GM18508 (cell line): ENCODE results near the gene SEMA3B.
"Not testable (repeated sequence)": the region's sequence is repeated elsewhere in the genome, so short reads cannot be mapped to it uniquely, and the experiment has no call there.

ENCODE experiments used
- ATAC-seq: cut with Tn5 transposase; IDR thresholded peaks from one replicate; pipeline ENCODE4 v1.9.1; 2021; ENCODE audit warnings: moderate number of reproducible peaks; ENCODE audit not compliant: insufficient read depth, unreplicated experiment

Gene SEMA3B

DNA sequence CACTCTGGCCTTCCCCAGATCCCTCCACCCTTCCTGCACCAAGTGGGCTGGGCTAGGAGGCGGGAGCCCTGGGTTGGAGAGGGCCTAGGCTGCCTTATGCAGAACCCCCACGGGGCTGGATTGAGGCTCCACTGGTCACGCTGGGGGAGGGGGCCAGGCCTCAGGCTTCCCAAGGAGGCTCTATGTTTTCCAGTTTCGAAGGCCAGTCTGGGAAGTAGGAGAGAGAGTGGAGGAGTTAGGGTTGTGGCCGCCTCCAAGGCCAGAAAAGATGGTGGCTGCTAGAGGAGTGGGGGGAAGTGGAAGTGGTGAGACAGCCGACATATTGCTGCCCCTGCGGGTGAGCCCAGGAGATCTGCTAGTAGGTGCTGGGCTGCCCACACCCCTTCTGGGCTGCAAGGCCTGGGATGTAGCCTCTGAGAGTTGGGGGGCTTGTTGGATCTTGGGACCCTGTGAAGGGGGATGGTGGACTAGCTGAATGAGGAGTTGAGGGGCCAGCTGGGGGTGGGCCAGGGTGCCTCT lies 31.8 kb upstream of the SEMA3B start:
- no peak for ATAC-seq

DNA sequence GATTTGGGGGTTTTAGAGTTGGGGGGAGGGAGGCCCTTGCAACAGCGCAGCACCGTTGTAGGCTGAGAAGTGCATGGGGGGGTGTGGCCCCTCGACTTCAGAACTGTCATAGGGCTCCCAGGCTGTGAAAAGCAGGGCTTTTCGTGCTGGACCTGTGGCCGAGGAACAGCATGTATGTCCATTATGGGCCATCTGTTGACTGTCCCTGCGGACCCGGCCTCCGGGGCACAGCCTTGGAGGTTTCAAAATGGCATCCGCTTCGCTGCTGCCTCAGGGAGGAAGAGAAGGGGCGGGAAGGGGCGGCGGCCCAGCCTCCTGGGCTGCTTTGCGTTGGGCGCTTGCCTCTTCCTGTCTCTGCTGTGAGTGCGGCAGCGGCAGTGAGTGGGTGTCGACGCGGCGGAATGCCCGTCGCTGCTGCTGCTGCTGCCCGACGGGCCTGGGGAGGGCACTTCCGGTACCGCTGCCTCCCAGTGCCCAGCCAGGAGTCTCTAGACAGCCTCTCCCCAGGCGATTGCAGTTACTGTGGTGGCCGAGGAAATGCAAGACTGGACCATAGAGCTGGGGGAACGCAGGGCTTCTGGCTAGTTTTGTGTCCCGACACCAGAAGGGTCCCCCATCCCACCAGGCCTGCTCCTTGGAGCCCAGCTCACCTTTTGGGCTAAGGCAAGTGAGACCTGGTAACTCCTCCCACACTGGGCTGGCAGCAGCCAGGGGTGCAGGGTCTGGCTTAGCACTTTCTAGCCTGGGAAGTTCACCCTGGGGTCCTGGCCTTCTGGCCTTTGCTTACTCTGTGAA lies 31.0 kb upstream of the SEMA3B start:
- no peak for ATAC-seq

DNA sequence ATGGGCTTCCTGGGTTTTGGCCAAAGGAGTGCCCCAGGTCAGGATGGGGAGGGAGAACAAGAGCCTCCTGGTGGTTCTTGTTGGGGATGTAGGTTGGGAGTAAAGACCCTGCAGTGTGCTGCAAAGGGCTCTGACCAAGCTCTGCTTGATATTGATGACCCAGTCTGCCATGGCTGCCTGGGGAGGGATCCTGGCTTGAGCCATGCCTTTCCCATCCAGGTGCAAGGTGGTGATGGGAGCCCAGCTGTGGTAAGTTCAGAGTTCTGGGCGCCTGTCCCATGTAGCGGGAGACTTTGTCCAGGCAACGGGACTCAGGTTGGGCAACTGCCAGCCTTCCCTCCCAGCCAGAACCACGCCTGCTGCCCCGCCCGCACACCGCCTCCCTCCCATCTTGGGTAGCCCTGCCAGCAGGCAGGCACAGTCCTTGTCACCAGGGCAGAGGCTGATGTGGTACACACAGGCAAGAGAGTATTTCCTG lies 30.4 kb upstream of the SEMA3B start:
- no peak for ATAC-seq

DNA sequence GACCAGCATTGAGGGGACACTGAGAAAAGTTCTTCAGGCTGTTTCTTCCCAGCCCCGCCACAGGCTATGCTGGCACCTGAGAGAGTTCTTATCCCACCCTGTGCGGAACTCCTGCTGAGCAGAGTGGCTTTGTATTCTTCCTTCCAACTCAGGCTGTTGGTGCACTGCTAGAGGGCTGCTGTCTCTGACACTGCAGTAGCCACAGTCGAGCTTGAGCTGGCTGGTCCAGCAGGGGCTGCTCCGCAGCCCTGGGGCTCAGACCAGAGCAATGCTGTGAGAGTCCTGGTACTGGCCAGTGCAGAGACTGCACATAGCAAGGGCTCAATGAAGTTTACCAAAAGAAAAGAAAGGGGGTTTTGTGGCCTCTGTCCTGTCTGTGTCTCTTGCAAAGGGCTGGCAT lies 29.3 kb upstream of the SEMA3B start:
- no peak for ATAC-seq

DNA sequence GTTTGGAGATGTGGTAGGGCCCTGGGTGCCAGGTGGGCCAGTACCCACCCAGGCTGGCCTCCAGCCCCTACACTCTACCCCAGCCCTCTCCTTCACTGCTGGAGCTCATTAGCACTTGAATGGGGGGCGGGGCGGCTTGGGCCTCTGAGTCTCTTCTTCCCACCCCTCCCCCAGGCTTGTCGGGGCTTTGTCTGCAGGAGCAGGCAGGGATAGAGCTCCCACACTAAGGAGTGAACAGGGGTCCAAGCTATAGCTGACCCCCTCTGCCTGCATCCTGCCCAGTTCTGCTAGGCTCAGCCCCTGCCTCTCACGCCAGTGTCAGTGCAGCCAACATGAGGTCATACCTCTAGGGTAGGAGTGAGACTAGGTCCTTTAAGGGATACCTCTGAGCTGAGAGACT lies 27.8 kb upstream of the SEMA3B start:
- ATAC-seq = no peak

DNA sequence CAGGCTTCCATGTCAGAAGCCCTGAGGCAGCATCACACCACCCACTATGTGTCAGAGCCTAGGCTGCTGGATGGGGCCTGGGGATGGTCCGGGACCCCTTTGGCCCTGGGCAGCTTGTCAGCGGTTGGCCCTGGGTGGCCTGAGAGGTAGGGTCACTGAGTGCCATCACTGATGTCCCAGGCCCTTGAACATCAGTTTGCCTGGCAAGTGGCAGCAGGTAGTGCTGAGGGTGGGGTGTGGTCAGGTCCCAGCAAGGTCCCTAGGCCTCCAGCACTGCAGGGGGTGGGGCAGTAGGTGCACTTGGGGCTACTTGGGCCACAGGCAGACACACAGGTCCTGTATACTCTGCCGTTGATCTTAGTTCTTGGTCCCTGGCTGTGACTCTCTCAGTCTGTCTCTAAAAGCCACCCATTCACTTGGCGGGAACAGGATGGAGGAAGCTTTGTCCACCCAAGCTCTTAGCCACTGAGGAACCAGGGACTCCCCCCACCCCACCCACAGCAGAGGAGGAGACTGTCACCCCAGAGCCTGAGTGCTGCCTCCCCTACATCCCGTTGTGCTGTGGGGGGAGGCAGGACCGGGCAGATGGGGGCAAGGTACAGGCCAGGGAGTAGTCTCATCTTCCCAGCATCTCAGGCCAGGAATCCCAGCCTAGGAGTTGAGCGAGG lies 27.1 kb upstream of the SEMA3B start:
- no peak for ATAC-seq

DNA sequence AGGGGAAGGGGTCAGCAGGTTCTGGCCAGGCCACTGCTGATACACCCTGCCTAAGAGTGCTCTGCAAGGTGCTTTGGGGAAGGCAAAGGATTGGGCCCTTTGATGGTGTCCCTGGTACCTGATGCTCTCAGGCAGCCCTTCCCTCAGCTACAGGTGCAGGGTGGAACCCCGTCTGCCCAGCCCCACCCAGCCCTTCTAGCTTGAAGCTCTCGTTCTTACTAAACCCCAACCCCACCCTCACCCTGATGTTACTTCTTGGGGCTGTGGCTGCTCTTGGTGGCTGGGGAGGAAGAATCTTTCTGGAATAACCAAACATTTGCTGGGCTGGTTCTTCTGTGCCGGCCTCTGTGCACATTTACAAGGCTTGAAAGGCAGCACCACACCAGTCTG lies 26.6 kb upstream of the SEMA3B start:
- no peak for ATAC-seq

DNA sequence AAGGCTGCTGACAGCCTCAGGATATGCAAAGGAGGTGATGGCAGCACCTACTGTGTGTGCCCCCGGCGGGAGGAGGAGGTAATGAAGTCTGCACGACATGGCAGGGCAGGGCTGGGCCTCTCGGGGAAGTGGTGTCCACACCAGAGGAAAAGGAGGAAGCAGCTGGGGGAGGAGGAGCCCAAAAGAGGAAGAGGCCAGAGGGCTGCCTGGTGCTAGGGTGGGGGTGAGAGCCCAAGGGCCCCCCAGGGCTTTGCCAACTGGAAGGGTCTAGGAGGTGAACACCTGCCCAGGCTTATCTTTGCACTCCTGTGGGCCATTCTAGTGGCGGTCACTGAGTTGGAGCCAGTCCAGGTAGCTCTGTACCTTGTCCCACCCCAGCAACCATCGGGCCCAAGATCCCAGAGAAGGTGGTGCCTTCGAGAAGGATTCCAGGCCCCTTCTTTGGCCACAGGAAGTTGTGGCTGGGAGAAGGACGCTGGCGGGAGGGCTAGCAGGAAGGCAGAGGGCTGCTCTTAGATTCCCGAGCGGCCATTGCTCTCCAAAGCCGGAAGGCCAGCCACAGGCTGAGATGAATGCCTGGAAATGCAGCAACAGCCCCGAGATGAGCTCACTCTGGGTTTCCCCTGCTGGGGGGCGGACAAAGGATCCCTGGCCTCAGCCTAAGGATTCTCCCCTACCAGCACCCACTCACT lies 25.9 kb upstream of the SEMA3B start:
- ATAC-seq = no peak

DNA sequence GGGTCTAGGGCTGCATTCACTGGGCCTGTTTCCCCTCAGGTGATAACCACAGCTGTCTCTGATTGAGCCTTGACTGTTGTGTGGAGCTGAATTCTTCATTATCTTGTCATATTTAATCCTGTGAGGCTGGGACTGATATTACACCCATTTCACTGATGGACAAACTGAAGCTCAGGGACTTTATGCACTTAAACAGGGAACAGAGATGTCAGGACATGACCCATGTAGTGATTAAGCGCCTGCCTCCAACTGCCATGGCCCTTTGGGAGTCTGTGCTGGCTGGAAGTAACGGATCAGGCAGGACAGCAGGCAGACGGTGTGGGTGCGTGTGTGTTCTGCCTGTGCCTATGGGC lies 25.4 kb upstream of the SEMA3B start:
- ATAC-seq = no peak

DNA sequence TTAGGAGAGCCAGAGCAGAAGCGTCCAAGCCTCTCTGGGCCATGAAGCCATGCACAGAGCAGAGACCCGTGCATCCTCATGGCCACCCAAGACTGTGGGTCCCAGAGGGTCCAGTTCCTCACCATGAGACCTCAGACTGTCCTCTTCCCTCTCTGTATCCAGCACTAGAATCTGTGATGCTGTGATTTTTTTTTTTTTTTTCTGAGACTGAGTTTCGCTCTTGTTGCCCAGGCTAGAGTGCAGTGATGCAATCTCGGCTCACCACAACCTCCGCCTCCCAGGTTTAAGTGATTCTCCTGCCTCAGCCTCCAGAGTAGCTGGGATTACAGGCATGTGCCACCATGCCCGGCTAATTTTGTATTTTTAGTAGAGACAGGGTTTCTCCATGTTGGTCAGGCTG lies 24.1 kb upstream of the SEMA3B start:
- not testable (repeated sequence) for ATAC-seq

DNA sequence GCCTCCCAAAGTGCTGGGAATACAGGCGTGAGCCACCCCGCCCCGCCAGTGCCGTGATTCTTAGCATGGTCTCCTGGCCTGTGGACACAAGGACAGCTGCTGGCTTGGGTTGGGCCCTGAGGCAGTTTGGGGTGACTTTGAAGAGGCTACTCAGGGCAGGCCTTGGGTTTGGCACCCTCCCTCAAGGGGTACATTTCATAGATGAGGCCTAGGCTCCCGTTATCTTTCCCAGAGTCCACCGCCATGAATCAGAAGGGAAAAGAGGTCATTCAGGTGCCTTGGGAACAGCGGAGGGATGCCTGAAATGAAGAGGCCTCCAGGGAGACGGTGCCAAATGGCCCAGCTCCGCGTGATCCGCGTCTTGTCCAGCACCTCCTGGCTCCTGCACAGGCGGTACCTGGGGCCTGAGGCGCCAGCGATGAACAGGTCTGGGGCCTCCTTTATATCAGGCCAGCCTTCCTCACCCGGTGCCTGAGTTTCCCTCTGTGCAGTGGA lies 23.6 kb upstream of the SEMA3B start:
- no peak for ATAC-seq

DNA sequence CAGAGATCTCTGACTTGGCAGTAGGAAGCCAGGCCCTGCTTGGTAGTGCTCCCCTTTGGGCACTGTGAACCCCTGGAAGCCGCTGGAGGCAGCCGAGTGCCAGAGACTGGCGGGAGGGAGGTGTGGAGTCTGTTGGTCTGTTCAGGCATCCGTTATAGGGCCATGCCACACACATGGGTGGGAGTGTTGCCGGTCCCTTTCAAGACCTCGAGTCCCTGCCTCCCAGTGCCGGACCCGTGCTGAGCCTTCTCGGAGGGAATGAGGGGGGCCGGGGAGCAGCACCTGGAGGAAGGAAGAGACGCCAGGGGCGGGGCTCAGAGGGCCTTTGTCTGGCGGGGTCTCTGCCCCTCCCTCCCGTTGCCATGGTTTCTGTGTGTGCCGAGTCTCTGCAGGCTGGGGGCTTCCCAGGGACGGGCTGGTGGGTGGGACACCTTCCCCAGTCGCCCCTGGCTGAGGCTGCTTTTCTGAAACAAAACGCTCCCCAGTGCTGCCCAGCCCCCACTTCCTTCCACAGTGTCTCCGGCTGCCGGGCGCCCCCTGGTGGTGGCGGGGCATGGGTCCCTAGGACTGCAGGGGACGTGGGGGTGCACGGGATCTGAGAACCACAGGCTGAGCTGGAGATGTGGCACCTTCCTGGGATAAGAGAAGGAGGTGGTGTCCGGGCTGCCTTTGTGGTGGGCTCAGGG lies 23.0 kb upstream of the SEMA3B start:
- ATAC-seq = no peak

DNA sequence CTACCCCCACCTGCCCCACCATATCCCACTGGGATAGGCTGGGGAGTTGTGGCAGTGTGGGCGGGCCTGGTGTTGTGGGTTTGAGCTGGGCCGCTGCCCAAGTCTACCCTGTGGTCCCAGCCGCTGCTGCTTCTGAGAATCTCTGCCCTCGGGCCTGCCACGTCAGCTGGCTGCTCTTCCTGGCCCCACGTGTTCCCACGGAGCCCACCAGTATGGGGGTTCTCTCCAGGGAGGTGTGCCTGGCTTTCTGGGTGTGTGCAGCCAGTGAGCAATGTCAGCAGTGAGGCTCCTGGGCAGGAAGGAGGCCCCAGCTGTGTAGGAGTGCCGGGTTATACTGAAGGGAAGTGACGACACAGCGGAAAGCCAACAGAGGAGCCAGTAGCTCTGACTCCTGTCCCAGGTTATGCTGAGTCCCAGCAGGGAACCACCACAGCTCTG lies 22.4 kb upstream of the SEMA3B start:
- no peak for ATAC-seq

DNA sequence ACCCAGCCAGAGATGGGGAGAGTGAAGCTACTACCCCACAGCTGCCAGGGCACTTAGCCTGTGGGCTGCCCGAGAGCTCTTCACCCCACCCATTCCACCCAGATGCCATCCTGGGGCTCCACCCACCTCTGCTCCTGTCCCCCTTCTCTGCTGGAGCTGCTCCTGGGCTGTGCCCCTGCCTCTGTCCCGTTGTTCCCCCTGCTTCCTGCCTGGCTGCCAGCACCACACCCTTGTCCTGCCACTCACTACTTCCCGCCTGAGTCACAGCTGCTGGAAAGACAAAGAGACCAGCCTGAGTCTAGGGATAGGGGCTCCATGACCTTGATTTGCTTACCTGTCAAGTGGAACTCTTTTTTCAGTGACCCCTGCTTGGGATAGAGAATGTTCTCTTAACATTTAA lies 20.6 kb upstream of the SEMA3B start:
- ATAC-seq = no peak

DNA sequence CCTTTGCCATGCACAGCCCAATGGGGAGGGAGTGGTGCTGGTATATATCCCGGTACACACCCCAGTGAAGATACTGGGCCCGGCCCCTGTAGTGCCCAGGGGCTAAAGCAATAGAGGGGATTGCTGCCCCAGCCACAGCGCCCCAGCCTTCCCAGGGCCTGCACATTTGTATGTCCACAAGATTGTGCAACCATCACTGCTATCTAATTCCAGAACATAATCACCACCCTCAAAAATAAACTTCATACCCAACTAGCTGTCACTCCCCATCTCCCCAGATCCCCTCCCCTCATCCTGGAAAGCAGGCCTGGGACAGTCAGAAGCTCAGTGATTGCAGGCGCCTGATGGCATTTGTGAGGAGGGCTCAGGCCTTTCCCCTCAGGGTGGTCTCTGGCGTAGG lies 19.5 kb upstream of the SEMA3B start:
- ATAC-seq = no peak

DNA sequence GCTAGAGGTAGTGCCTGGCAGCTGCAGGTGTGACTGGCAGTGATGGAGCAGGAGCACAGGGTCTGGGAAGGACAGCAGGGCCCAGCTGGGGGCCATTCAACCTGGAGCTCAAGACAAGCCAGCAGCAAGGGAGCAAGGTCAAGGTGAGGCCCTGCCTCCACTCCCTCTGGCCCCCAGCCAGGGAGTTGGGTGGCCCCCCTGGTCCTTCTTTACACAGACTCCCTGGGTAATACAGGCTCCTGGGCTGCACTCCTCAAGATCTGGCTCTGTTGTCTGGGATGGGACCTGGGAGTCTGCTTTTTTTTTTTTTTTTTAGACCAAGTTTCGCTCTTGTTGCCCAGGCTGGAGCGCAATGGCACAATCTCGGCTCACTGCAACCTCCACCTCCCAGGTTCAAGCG lies 18.4 kb upstream of the SEMA3B start:
- no peak for ATAC-seq

DNA sequence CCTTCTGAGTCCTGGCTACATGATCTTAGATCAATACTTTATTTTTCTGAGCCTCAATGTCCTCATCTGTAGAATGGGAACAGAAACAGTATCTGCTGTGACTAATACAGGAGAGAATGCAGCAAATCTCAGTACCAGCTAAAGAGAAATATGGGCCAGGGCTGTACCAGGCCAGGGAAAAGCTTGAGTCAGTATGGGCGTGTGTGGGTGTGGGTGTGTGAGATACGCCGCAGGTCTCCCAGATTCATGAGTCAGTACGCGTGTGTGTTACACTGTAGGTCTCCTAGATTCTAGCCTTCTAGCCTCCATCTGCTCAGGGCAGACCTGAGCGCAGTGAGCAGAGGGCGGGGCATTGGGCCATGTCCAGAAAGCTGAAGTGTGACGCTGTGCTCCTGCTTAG lies 17.7 kb upstream of the SEMA3B start:
- no peak for ATAC-seq

DNA sequence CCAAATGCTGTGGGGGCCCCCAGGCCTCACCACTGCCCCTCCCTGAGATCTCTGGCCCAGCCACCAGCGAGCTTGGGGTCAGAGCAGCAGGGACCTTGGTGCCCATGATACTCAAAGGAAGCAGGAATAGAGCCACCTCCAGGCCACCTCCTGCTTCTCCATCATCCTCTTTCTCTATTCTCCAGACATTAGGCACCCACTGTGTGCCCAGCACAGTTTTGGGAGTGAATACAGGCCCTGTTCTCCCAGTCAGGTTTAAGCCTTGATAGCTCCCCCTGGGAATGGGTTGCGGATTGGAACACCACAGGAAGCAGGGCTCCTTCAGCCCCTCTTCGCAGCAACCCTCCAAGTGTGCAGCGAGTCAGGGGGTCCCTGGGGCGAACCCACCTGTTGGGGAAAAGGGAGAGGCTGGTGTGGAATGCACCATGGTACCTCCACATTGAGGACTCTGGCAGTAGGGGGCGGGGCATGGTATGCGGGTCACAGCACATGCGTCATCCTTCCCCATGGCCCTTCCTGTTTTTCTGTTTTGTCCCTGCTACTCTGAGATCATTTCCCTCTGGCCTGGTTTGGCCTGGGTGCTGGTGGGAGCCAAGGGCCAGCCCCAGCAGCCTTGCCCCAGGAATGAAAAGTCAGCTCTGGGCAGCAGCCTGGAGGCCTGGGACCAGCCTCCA lies 14.2 kb upstream of the SEMA3B start:
- no peak for ATAC-seq

DNA sequence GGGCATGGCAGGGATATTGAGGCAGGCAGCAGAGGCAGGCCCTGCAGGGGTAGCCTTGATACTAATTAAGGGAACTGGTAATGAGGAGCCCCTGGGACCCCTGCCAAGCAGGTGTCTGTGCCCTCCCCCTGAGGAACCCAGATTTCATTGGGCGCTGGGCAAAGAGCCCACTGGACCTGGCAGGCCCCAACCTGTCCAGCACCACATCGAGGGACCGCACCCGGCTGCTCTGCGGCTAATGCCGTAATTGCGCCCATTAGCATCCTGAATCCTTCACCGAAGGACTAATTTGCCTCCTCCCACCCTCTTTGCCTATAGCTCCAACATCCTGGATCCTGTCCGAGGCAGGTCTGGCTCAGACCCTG lies 13.7 kb upstream of the SEMA3B start:
- no peak for ATAC-seq
